IMR-90 (cell line): ENCODE measurements around the gene WRAP53. TPM values are rescaled to one million over a fixed set of nuclear protein-coding genes. Genes with fewer than 3 reads are reported as not detected.
A peak's percentile ranks its signal among the peaks of the same experiment; 100 is the strongest.

Experiments used
- ATAC-seq: fragments of 200-7000 bp; cut with Tn5 transposase; 2 replicates; pipeline ENCODE4 v1.9.1; 2020; ENCODE audit warnings: low read depth, mild to moderate bottlenecking, moderate library complexity
- BruUV-seq: library from RNA; stranded (reverse); fragments of 400-500 nt; replicated peaks from 2 replicates; lab custom pipeline; 2021; lab: Mats Ljungman, UMichigan
- CTCF ChIA-PET: fragments of 300-600 bp; formaldehyde crosslinking; extraction: SDS; loops from one replicate; lab custom pipeline; 2021; ENCODE audit warnings: antibody characterized with exemption; lab: Yijun Ruan, JAX
- POLR2A ChIA-PET: fragments of 300-600 bp; sonication (Branson Sonifier 250); formaldehyde crosslinking; loops from one replicate; lab custom pipeline; 2022; ENCODE audit warnings: antibody characterized with exemption; ENCODE audit not compliant: unreplicated experiment; lab: Charles Lee
- DNase-seq: peaks from one replicate; pipeline ENCODE4 v3.0.0; 2013
- H2AFZ ChIP-seq: replicated peaks from 2 replicates; pipeline ENCODE3; 2013; ENCODE audit warnings: low read length, mild to moderate bottlenecking; ENCODE audit not compliant: poor library complexity
- H2AK5ac ChIP-seq: 2 replicates; pipeline ENCODE4 v1.6.1; 2013; ENCODE audit warnings: low read depth, low read length, inconsistent platforms
- H2AK9ac ChIP-seq: replicated peaks from 2 replicates; pipeline ENCODE3; 2013; ENCODE audit warnings: mild to moderate bottlenecking, low read depth, low read length, moderate library complexity; ENCODE audit not compliant: poor library complexity
- H2BK120ac ChIP-seq: 2 replicates; pipeline ENCODE4 v1.6.1; 2013; ENCODE audit warnings: low read depth, low read length, inconsistent platforms
- H2BK15ac ChIP-seq: 3 replicates; pipeline ENCODE4 v1.6.1; 2013; ENCODE audit warnings: low read depth, low read length, inconsistent platforms
- H2BK20ac ChIP-seq: 2 replicates; pipeline ENCODE4 v1.6.1; 2013; ENCODE audit warnings: low read depth, mild to moderate bottlenecking, inconsistent platforms, low read length, moderate library complexity
- H2BK5ac ChIP-seq: 2 replicates; pipeline ENCODE4 v1.6.1; 2013; ENCODE audit warnings: mild to moderate bottlenecking, low read depth, low read length, inconsistent platforms; ENCODE audit not compliant: poor library complexity, severe bottlenecking
- H3K14ac ChIP-seq: replicated peaks from 2 replicates; pipeline ENCODE4 v1.6.1; 2013; ENCODE audit warnings: low read depth, low read length, inconsistent platforms
- H3K18ac ChIP-seq: 2 replicates; pipeline ENCODE4 v1.6.1; 2013; ENCODE audit warnings: low read depth, low read length, control low read depth
- H3K23ac ChIP-seq: 2 replicates; pipeline ENCODE4 v1.6.1; 2013; ENCODE audit warnings: low read depth, low read length, inconsistent platforms
- H3K27ac ChIP-seq: 2 replicates; pipeline ENCODE4 v1.5.1; 2013; ENCODE audit warnings: mild to moderate bottlenecking, control low read depth, low read length; ENCODE audit not compliant: insufficient read depth
- H3K27me3 ChIP-seq: 2 replicates; pipeline ENCODE4 v1.6.1; 2013; ENCODE audit warnings: low read length; ENCODE audit not compliant: control insufficient read depth, insufficient read depth
- H3K36me3 ChIP-seq: 2 replicates; pipeline ENCODE4 v1.6.1; 2013; ENCODE audit warnings: low read length, mixed read lengths; ENCODE audit not compliant: control insufficient read depth, insufficient read depth
- H3K4ac ChIP-seq: 2 replicates; pipeline ENCODE4 v1.6.1; 2013; ENCODE audit warnings: low read depth, low read length, inconsistent platforms
- H3K4me1 ChIP-seq: 2 replicates; pipeline ENCODE4 v1.6.1; 2013; ENCODE audit warnings: low read length, mixed read lengths; ENCODE audit not compliant: control insufficient read depth, insufficient read depth
- H3K4me2 ChIP-seq: 2 replicates; pipeline ENCODE4 v1.6.1; 2013; ENCODE audit warnings: low read depth, mild to moderate bottlenecking, control low read depth, low read length, moderate library complexity
- H3K4me3 ChIP-seq: 2 replicates; pipeline ENCODE4 v1.5.1; 2013; ENCODE audit warnings: low read depth, mild to moderate bottlenecking, control low read depth, low read length, moderate library complexity; ENCODE audit not compliant: insufficient read depth
- H3K56ac ChIP-seq: 2 replicates; pipeline ENCODE4 v1.6.1; 2013; ENCODE audit warnings: low read length, inconsistent platforms; ENCODE audit not compliant: insufficient read depth; ENCODE audit errors: extremely low read depth
- H3K79me1 ChIP-seq, 2 experiments: 2 replicates each; pipeline ENCODE4 v1.6.1; 2013; ENCODE audit warnings: low read length in 2 of 2, inconsistent platforms in 1 of 2, low read depth in 1 of 2
- H3K9ac ChIP-seq: 2 replicates; pipeline ENCODE4 v1.6.1; 2013; ENCODE audit warnings: low read depth, low read length, control low read depth
- H3K9me1 ChIP-seq: 2 replicates; pipeline ENCODE4 v1.6.1; 2013; ENCODE audit warnings: low read length, inconsistent platforms; ENCODE audit not compliant: insufficient read depth
- H3K9me3 ChIP-seq: 2 replicates; pipeline ENCODE4 v1.6.1; 2013; ENCODE audit warnings: low read length; ENCODE audit not compliant: control insufficient read depth, insufficient read depth
- H4K20me1 ChIP-seq: 2 replicates; pipeline ENCODE4 v1.6.1; 2013; ENCODE audit warnings: low read length, inconsistent platforms; ENCODE audit not compliant: insufficient read depth
- H4K5ac ChIP-seq: 2 replicates; pipeline ENCODE4 v1.6.1; 2013; ENCODE audit warnings: mild to moderate bottlenecking, low read depth, low read length, control low read depth
- H4K8ac ChIP-seq, 2 experiments: 2 replicates each; pipeline ENCODE4 v1.6.1; 2013; ENCODE audit warnings: low read depth in 2 of 2, low read length in 2 of 2, control low read depth in 1 of 2, inconsistent platforms in 1 of 2
- H4K91ac ChIP-seq: 2 replicates; pipeline ENCODE4 v1.6.1; 2013; ENCODE audit warnings: low read depth, low read length, inconsistent platforms; ENCODE audit not compliant: insufficient read depth
- BHLHE40 ChIP-seq: fragments of 150-350 bp; IDR thresholded peaks from 2 replicates; pipeline ENCODE4 v1.6.1; 2016; ENCODE audit warnings: mild to moderate bottlenecking, low read depth, low read length
- CEBPB ChIP-seq: IDR thresholded peaks from 2 replicates; pipeline ENCODE4 v1.6.1; 2012; ENCODE audit warnings: low read depth, low read length, improper control_type of control experiment
- FOS ChIP-seq: fragments of 150-350 bp; IDR thresholded peaks from 2 replicates; pipeline ENCODE4 v1.6.1; 2016; ENCODE audit warnings: low read depth, low read length
- MAFK ChIP-seq: IDR thresholded peaks from 2 replicates; pipeline ENCODE4 v1.6.1; 2012; ENCODE audit warnings: low read depth, low read length, improper control_type of control experiment
- MAZ ChIP-seq: IDR thresholded peaks from 2 replicates; pipeline ENCODE4 v1.6.1; 2012; ENCODE audit warnings: low read depth, mild to moderate bottlenecking, low read length, improper control_type of control experiment, moderate library complexity, borderline replicate concordance
- MXI1 ChIP-seq: IDR thresholded peaks from 2 replicates; pipeline ENCODE4 v1.6.1; 2012; ENCODE audit warnings: low read depth, mild to moderate bottlenecking, low read length, moderate library complexity, borderline replicate concordance
- NFE2L2 ChIP-seq: fragments of 150-350 bp; IDR thresholded peaks from 2 replicates; pipeline ENCODE4 v1.6.1; 2016; ENCODE audit warnings: low read depth, mild to moderate bottlenecking, low read length
- RAD21 ChIP-seq: IDR thresholded peaks from 2 replicates; pipeline ENCODE4 v1.6.1; 2012; ENCODE audit warnings: low read length, improper control_type of control experiment
- RFX5 ChIP-seq: IDR thresholded peaks from 2 replicates; pipeline ENCODE4 v1.8.0; 2012; ENCODE audit warnings: low read depth, mild to moderate bottlenecking, low read length, moderate library complexity
- SMC3 ChIP-seq: fragments of 150-350 bp; IDR thresholded peaks from 2 replicates; pipeline ENCODE4 v1.6.1; 2016; ENCODE audit warnings: low read depth, mild to moderate bottlenecking, antibody characterized with exemption, low read length, moderate library complexity
- WGBS, 2 experiments: methylation state at CpG; one replicate each; pipeline versions ENCODE4 v1.1.5 to v1.1.7; 2013; ENCODE audit warnings: missing lambda C conversion rate in 2 of 2; ENCODE audit not compliant: insufficient read length in 1 of 2; ENCODE audit errors: extremely low coverage in 2 of 2; 5-methylcytosine and 5-hydroxymethylcytosine counted together
- dilution Hi-C: fragments of 300-500 bp; cut with HindIII; formaldehyde crosslinking; loops from one replicate; pipeline ENCODE4 v1.14.3; 2018; ENCODE audit warnings: low sequenced_read_pairs; ENCODE audit not compliant: unreplicated experiment
- in situ Hi-C: fragments of 300-500 bp; cut with MboI; formaldehyde crosslinking; loops from 3 replicates; pipeline ENCODE4 v1.14.3; 2019; ENCODE audit warnings: low sequenced_read_pairs, inconsistent platforms, mixed read lengths
- intact Hi-C: fragments of 100-400 bp; cut with micrococcal nuclease; formaldehyde crosslinking; loops from 2 replicates; pipeline ENCODE4 v1.10.0; 2022
- polyA plus RNA-seq, 3 experiments: library from polyadenylated mRNA; depleted of rRNA; stranded (reverse); fragments of >200 nt; gene quantifications; 2 replicates each; pipeline ENCODE4 v1.2.3, GENCODE V29; 2012; ENCODE audit warnings: low replicate concordance in 1 of 3
- total RNA-seq: library from RNA; depleted of rRNA; stranded (reverse); fragments of >200 nt; gene quantifications from 2 replicates; pipeline ENCODE4 v1.2.3, GENCODE V29; 2012
- TF ChIP-seq, protein P1 (sequence below): conservative IDR thresholded peaks from 2 replicates; pipeline ENCODE4 v1.5.1; 2012; ENCODE audit warnings: mild to moderate bottlenecking, low read depth, low read length, improper control_type of control experiment
- TF ChIP-seq, protein P2 (sequence below): fragments of 150-350 bp; IDR thresholded peaks from 2 replicates; pipeline ENCODE4 v1.6.1; 2017; ENCODE audit warnings: mild to moderate bottlenecking, antibody characterized with exemption, low read length, low read depth

WRAP53 gene
- total and polyA plus RNA-seq, 2 of the 4 experiments (the other 2 are of a cell fraction), result 6.6 to 9.5 TPM

DNA sequence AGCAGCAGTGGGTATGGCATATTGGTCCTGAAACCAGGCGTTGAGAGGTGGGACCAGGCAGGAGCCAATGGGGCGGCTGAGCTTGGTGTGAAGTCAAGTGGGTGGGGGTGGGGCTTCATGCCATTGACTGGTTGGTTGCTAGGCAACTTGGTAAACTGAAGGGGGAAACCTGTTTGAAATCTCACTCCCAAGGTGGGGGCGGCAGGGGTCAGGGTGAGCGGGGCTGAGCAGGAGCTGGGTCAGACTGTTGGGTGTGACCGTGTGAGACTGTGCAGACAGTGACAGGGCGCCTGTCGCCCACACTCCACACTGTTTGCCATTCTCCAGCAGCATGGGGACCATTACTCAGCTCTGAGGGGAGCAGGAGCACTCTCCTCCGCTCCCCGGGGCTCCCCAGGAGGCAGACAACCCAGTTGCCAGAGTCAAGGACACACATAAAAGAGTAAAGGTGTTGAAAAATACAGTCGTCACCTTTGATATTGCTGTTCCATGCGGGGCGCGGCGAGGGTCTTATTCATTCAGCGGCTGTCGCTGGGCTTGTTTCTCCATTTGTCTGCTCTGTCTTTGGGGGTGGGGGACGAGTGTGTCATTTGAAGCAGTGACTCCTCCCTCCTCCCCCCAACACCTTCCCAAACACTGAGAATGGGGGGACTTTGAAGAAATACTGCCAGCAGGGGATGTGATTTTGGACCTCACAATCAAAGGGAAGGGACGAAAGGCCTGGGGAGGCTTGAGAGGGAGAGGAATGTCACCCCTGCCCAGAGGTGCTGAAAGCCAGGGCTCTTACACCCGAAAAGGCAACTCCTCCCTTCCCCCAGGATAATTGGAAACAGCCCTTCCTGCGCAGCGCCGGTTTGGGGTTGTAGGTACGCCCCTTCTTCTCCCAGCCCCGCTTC, 15.6 kb downstream of the WRAP53 start:
- intact Hi-C loops (no loop called here), in situ Hi-C loops (no loop called here), dilution Hi-C loops (no loop called here)
- H4K8ac ChIP-seq, result no peak overlapping the region
- H3K56ac ChIP-seq, result no peak overlapping the region
- ChIA-PET POLR2A (interaction anchor here (0.6 kb wide), 2 partner anchors 14 to 48 kb away, joined by 3 to 4 read pairs; no protein-coding TSS in a partner anchor), CTCF (interaction anchor here (0.6 to 2.3 kb wide), 2 partner anchors 9 to 16 kb away, joined by 3 to 7 read pairs; partner anchors contain the start of gene TP53)
- BruUV-seq, result no TSS peak
- no peak overlapping the region for H4K91ac ChIP-seq
- no peak overlapping the region for H3K4me3 ChIP-seq
- H3K4me2 ChIP-seq, result no peak overlapping the region
- DNase-seq, result no peak
- peaks cover 3% of the 10 kb centered on the region; the same call in 1 of the 2 replicates for H3K4me1 ChIP-seq
- no peak overlapping the region for H2BK20ac ChIP-seq
- no peak overlapping the region for H2BK5ac ChIP-seq
- H2AK9ac ChIP-seq, result peak overlapping the region; percentile 45
- no peak overlapping the region for H3K4ac ChIP-seq
- H3K9me3 ChIP-seq, result no peaks in the 10 kb centered on the region
- H3K18ac ChIP-seq, result no peak overlapping the region
- no peak for TF ChIP-seq RAD21
- TF ChIP-seq, protein P1, sequence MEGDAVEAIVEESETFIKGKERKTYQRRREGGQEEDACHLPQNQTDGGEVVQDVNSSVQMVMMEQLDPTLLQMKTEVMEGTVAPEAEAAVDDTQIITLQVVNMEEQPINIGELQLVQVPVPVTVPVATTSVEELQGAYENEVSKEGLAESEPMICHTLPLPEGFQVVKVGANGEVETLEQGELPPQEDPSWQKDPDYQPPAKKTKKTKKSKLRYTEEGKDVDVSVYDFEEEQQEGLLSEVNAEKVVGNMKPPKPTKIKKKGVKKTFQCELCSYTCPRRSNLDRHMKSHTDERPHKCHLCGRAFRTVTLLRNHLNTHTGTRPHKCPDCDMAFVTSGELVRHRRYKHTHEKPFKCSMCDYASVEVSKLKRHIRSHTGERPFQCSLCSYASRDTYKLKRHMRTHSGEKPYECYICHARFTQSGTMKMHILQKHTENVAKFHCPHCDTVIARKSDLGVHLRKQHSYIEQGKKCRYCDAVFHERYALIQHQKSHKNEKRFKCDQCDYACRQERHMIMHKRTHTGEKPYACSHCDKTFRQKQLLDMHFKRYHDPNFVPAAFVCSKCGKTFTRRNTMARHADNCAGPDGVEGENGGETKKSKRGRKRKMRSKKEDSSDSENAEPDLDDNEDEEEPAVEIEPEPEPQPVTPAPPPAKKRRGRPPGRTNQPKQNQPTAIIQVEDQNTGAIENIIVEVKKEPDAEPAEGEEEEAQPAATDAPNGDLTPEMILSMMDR, result no peak
- no peak for TF ChIP-seq CEBPB
- TF ChIP-seq RFX5, result no peak
- no peak for TF ChIP-seq BHLHE40
- no peak for TF ChIP-seq MAFK
- TF ChIP-seq FOS, result no peak
- no peak for TF ChIP-seq MAZ
- TF ChIP-seq NFE2L2, result no peak
- TF ChIP-seq MXI1, result no peak
- no peak for TF ChIP-seq SMC3
- TF ChIP-seq, protein P2, sequence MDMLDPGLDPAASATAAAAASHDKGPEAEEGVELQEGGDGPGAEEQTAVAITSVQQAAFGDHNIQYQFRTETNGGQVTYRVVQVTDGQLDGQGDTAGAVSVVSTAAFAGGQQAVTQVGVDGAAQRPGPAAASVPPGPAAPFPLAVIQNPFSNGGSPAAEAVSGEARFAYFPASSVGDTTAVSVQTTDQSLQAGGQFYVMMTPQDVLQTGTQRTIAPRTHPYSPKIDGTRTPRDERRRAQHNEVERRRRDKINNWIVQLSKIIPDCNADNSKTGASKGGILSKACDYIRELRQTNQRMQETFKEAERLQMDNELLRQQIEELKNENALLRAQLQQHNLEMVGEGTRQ, result no peak
- no peak overlapping the region; the same call in 1 of the 2 replicates for H3K23ac ChIP-seq
- no peaks in the 10 kb centered on the region for H3K79me1 ChIP-seq
- H2AFZ ChIP-seq, result peak overlapping the region; percentile 38
- H3K14ac ChIP-seq, result no peak overlapping the region
- WGBS, 2 experiments, result 21% methylated on average over 5 of the region's 24 CpGs; no CpG with 5 or more reads in 1 of the 2 experiments
- H2BK15ac ChIP-seq, result no peak overlapping the region
- no peak overlapping the region for H2AK5ac ChIP-seq
- H4K5ac ChIP-seq, result no peak overlapping the region
- no peaks in the 10 kb centered on the region for H3K9me1 ChIP-seq
- no peak for ATAC-seq
- H4K20me1 ChIP-seq, result no peaks in the 10 kb centered on the region
- H3K36me3 ChIP-seq, result peaks cover 9% of the 10 kb centered on the region
- H3K9ac ChIP-seq, result no peak overlapping the region
- H3K27me3 ChIP-seq, result peaks cover 41% of the 10 kb centered on the region
- H3K27ac ChIP-seq, result no peak overlapping the region
- no peak overlapping the region for H2BK120ac ChIP-seq
